CD4-positive, alpha-beta T cell treated with Interleukin-4 for 1 hour (primary cell): ENCODE measurements around the gene TTC9B.
"Not testable (repeated sequence)": the region's sequence is repeated elsewhere in the genome, so short reads cannot be mapped to it uniquely, and the experiment has no call there.

Source experiments
- DNase-seq, 2 donors: peaks; one replicate each; pipeline ENCODE4 v3.0.0-alpha.2; 2020 to 2022

Gene TTC9B

GRCh38 chr19:40213251-40213829, 4.8 kb downstream of the TTC9B start:
- no peak for DNase-seq

- no peak for DNase-seq
Observed at GRCh38 chr19:40210889-40211288, 7.3 kb downstream of the TTC9B start.

DNA sequence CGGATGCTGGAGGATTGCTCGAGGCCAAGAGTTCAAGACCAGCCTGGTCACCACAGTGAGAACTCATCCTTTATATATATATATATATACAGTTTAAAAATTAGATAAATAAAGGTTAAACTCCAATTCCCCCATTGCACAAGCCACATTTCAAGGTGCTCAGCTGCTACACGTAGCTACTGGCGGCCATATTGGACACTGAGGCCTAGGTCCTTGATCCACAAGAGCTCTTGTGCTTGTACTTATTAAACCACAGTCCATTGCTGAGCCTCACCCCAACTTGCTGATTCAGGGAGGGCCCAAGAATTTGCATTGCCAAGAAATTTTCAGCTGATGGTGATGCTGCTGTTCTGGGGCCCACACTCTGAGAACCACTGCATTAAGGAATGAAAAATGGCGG, 9.6 kb downstream of the TTC9B start:
- DNase-seq: no peak

GRCh38 chr19:40205760-40206159, 12.4 kb downstream of the TTC9B start:
- no peak for DNase-seq

- no peak for DNase-seq
Observed at GRCh38 chr19:40204381-40204780, 13.8 kb downstream of the TTC9B start.

DNA sequence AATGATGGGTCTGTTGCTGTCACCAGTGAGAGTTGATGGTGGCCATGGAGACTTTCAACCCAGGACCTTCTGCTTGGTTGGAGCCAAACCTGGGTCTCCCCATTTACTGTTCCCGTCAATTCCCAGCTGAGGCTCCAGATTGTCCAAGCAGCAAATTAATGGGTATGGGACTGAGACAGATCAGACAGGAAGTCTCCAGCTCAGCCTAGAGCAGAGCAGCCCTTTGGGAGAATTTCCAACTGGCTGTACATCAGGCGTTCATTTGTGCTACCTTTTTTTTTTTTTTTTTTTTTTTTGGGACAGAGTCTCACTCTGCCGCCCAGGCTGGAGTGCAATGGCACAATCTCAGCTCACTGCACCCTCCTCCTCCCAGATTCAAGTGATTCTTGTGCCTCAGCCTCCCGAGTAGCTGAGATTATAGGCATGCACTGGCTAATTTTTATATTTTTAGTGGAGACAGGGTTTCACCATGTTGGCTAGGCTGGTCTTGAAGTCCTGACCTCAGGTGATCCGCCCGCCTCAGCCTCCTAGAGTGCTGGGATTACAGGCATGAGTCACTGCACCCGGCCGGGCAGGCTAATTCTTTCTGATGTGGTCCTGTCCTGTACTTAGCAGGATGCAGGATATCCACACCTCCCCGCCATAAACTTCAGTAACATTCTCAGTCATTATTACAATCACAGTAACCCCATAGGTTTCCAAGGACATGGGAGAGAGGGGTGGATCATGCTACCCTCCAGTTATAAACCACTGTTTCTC, 17.7 kb downstream of the TTC9B start:
- DNase-seq: no peak

DNA sequence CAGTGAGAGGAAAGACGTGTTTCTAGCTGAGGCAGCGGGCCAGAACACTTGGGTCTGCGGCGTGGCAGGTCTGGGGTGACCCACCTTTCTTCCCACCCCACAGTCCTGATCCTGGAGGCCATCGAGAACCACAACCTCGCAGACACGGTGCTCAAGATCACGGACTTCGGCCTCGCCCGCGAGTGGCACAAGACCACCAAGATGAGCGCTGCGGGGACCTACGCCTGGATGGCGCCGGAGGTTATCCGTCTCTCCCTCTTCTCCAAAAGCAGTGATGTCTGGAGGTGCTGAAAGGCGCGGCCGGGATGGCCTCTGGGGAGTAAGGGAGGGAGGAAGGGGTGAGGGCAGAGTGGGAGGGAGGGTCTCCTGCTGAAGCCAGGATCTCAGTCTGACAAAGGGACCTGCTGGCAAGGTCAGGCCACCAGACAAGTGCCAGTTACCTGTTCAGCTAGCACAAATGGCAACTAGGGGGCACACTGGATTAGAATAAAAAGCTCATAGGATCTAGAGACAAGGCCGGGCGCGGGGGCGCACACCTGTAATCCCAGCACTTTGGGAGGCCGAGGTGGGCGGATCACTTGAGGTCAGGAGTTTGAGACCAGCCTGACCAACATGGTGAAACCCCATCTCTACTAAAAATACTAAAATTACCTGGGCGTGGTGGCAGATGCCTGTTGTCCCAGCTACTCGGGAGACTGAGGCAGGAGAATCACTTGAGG, 19.8 kb downstream of the TTC9B start:
- DNase-seq: no peak

DNA sequence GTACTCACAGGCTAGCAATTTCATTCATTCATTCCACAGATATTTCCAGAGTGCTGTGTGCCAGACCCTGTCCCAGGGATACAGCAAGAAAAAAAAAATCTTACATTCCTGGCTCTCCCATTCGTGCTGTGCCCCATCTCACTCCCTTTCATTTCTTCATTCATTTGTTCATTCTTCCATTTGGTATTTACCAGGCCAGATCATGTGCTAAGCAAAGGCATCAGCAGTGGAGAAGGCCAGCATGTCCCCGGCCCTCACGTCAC, 24.7 kb downstream of the TTC9B start:
- no peak for DNase-seq

GRCh38 chr19:40192758-40193586, 25.2 kb downstream of the TTC9B start:
- DNase-seq: no peak

- DNase-seq: peak in 1 of 2 donors; percentile 21
Observed at GRCh38 chr19:40191836-40192646, 26.1 kb downstream of the TTC9B start.

DNA sequence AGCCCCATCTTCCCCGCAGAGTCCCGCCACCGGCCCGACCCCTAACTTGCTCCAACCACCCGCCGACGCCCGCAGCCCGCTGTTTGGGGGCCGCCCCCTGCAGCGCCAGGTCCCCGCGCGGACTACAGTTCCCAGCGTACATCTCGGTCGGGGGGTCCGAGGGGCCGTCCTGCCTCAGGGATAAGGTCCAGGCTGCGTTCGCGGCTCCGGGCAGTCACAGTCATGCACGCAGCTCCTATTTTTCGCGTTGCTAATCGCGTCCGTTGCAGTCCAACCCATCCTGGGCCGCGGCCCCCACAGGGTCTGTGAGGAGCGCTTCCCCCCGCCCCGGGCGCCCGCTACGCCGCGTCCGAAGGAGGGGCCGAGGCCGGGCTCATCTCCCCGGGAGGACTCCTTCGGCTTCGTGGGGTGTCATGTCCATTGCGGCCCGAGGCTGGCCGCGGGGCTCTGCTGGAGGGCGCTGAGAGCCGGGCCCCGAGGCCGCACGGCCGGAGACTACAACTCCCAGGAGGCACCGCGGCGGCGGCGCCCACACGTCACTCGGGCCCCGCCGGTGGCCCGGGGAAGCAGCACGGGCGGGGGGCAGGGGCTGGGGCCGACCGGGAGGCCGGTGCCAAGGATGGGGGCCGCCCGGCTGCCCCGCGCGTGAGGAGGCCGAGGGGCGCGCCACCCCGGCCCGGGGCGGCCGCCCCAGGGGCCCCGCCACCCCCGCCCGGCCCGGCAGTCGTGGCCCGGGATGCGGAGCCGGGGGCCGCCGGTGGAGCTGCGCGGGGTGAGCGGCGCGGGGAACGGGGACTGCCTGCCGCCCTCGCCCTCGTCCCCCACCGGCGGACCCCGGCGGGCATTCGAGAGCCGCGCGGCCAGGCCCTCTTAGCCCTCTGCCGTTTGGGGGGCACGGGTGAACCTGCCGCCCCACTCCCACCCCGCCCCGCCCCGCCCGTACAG, 27.0 kb downstream of the TTC9B start, which contains the start of gene MAP3K10:
Gene MAP3K10 (plus strand): TSS at position 536 of the 945 bp plus-strand sequence. CDS start 606 bp downstream, outside the sequence.
- DNase-seq: peak; percentile 74 to 78

GRCh38 chr19:40184273-40184672, 33.9 kb downstream of the TTC9B start:
- no peak for DNase-seq

- no peak for DNase-seq
Observed at GRCh38 chr19:40178756-40179155, 39.4 kb downstream of the TTC9B start.

DNA sequence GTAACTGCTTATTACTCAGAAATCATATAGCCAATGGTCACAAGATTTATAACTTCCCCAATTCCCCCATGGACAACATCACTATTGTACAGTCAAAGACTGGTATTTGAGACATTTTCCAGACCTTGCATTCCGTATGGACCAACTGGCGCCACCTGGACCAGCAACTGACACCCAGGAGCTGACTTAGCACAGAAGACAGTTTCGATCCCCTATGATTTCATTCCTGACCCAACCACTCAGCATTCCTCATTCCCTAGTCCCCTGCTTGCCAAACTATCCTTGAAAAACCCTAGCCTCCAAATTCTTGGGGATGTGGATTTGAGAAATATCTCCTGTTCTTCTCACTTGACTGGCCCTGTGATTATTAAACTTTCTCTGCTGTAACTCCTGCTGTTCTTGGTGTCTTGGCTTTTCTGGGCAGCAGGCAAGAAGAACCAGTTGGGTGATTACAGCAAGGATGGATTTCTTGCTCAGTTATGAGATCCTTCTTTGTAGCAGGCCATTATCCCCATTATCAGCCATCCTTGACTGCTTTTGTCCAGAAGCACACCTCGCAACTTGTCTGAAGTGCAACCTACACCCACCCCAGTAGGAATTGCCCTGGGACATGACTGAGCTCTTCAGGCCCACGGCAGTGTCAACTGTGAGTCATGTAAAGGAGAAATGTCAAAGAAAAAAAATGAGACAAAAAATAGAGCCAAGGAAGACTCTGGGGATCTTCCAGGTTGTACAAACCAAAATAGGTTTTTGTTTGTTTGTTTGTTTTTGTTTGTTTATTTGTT, 40.7 kb downstream of the TTC9B start:
- DNase-seq: no peak

DNA sequence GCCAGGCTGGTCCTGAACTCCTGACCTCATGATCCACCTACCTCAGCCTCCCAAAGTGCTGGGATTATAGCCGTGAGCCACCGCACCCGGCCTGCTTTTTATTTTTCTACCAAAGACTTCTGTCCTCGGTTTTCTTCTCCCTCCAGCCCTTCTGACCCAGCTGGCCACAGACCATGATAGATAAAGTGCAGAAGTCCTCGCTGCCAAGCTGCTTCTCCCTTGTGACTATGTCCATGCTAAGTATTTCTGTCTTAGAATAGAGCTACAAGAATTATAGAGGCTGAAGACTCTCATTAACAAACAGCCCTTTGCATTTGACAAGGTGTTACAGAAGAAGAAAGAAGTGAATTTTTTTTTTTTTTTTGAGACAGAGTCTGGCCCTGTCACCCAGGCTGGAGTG, 42.4 kb downstream of the TTC9B start:
- DNase-seq: no peak

GRCh38 chr19:40174092-40174491, 44.1 kb downstream of the TTC9B start:
- DNase-seq: no peak

GRCh38 chr19:40171293-40171692, 46.9 kb downstream of the TTC9B start:
- DNase-seq: not testable (repeated sequence)

DNA sequence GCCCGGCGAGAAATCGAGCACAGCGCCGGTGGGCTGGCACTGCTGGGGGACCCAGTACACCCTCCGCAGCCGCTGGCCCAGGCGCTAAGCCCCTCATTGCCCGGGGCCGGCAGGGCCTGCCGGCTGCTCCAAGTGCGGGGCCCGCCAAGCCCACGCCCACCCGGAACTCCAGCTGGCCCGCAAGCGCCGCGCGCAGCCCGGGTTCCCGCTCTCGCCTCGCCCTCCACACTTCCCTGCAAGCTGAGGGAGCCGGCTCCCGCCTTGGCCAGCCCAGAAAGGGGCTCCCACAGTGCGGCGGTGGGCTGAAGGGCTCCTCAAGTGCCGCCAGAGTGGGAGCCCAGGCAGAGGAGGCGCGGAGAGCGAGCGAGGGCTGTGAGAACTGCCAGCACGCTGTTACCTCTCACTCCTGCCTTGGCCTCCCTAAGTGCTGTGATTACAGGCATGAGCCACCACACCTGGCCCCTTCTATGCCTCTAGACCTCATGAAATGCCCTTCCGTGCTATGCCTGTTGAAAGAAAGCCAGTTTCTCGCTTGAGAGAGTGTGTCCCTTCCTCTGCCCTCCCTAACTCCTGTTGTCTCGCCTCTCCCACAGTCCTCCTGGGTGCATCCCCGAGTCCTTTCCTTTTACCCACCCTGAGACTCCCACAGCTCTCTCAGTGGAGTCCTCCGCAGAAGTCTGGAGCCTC, 47.7 kb downstream of the TTC9B start:
- not testable (repeated sequence) for DNase-seq

DNA sequence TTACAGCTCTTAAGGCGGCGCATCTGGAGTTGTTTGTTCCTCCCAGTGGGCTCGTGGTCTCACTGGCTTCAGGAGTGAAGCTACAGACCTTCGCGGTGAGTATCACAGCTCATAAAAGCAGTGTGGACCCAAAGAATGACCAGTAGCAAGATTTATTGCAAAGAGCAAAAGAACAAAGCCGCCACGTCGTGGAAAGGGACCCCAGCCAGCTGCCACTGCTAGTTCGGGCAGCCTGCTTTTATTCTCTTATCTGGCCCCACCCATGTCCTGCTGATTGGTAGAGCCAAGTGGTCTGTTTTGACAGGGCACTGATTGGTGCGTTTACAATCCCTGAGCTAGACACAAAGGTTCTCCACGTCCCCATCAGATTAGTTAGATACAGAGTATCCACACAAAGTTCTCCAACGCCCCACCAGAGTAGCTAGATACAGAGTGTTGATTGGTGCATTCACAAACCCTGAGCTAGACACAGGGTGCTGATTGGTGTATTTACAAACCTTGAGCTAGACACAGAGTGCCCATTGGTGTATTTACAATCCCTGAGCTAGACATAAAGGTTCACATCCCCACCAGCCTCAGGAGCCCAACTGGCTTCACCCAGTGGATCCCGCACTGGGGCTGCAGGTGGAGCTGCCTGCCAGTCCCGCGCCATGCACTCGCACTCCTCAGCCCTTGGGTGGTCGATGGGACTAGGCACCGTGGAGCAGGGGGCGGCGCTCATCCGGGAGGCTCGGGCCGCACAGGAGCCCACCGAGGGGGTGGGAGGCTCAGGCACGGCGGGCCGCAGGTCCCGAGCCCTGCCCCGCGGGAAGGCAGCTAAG, 48.5 kb downstream of the TTC9B start:
- not testable (repeated sequence) for DNase-seq
